IMR-90 (cell line): ENCODE measurements around the gene EDEM3. TPM values are rescaled to one million over a fixed set of nuclear protein-coding genes. Genes with fewer than 3 reads are reported as not detected.

Source experiments
- ATAC-seq: fragments of 200-7000 bp; cut with Tn5 transposase; 2 replicates; pipeline ENCODE4 v1.9.1; 2020; ENCODE audit warnings: low read depth, mild to moderate bottlenecking, moderate library complexity
- BruUV-seq: library from RNA; stranded (reverse); fragments of 400-500 nt; replicated peaks from 2 replicates; lab custom pipeline; 2021; lab: Mats Ljungman, UMichigan
- CTCF ChIA-PET: fragments of 300-600 bp; formaldehyde crosslinking; extraction: SDS; loops from one replicate; lab custom pipeline; 2021; ENCODE audit warnings: antibody characterized with exemption; lab: Yijun Ruan, JAX
- POLR2A ChIA-PET: fragments of 300-600 bp; sonication (Branson Sonifier 250); formaldehyde crosslinking; loops from one replicate; lab custom pipeline; 2022; ENCODE audit warnings: antibody characterized with exemption; ENCODE audit not compliant: unreplicated experiment; lab: Charles Lee
- DNase-seq: peaks from one replicate; pipeline ENCODE4 v3.0.0; 2013
- H2AFZ ChIP-seq: replicated peaks from 2 replicates; pipeline ENCODE3; 2013; ENCODE audit warnings: low read length, mild to moderate bottlenecking; ENCODE audit not compliant: poor library complexity
- H2AK5ac ChIP-seq: 2 replicates; pipeline ENCODE4 v1.6.1; 2013; ENCODE audit warnings: low read depth, low read length, inconsistent platforms
- H2AK9ac ChIP-seq: replicated peaks from 2 replicates; pipeline ENCODE3; 2013; ENCODE audit warnings: mild to moderate bottlenecking, low read depth, low read length, moderate library complexity; ENCODE audit not compliant: poor library complexity
- H2BK120ac ChIP-seq: 2 replicates; pipeline ENCODE4 v1.6.1; 2013; ENCODE audit warnings: low read depth, low read length, inconsistent platforms
- H2BK15ac ChIP-seq: 3 replicates; pipeline ENCODE4 v1.6.1; 2013; ENCODE audit warnings: low read depth, low read length, inconsistent platforms
- H2BK20ac ChIP-seq: 2 replicates; pipeline ENCODE4 v1.6.1; 2013; ENCODE audit warnings: low read depth, mild to moderate bottlenecking, inconsistent platforms, low read length, moderate library complexity
- H2BK5ac ChIP-seq: 2 replicates; pipeline ENCODE4 v1.6.1; 2013; ENCODE audit warnings: mild to moderate bottlenecking, low read depth, low read length, inconsistent platforms; ENCODE audit not compliant: poor library complexity, severe bottlenecking
- H3K14ac ChIP-seq: replicated peaks from 2 replicates; pipeline ENCODE4 v1.6.1; 2013; ENCODE audit warnings: low read depth, low read length, inconsistent platforms
- H3K18ac ChIP-seq: 2 replicates; pipeline ENCODE4 v1.6.1; 2013; ENCODE audit warnings: low read depth, low read length, control low read depth
- H3K23ac ChIP-seq: 2 replicates; pipeline ENCODE4 v1.6.1; 2013; ENCODE audit warnings: low read depth, low read length, inconsistent platforms
- H3K27ac ChIP-seq: 2 replicates; pipeline ENCODE4 v1.5.1; 2013; ENCODE audit warnings: mild to moderate bottlenecking, control low read depth, low read length; ENCODE audit not compliant: insufficient read depth
- H3K27me3 ChIP-seq: 2 replicates; pipeline ENCODE4 v1.6.1; 2013; ENCODE audit warnings: low read length; ENCODE audit not compliant: control insufficient read depth, insufficient read depth
- H3K36me3 ChIP-seq: 2 replicates; pipeline ENCODE4 v1.6.1; 2013; ENCODE audit warnings: low read length, mixed read lengths; ENCODE audit not compliant: control insufficient read depth, insufficient read depth
- H3K4ac ChIP-seq: 2 replicates; pipeline ENCODE4 v1.6.1; 2013; ENCODE audit warnings: low read depth, low read length, inconsistent platforms
- H3K4me1 ChIP-seq: 2 replicates; pipeline ENCODE4 v1.6.1; 2013; ENCODE audit warnings: low read length, mixed read lengths; ENCODE audit not compliant: control insufficient read depth, insufficient read depth
- H3K4me2 ChIP-seq: 2 replicates; pipeline ENCODE4 v1.6.1; 2013; ENCODE audit warnings: low read depth, mild to moderate bottlenecking, control low read depth, low read length, moderate library complexity
- H3K4me3 ChIP-seq: 2 replicates; pipeline ENCODE4 v1.5.1; 2013; ENCODE audit warnings: low read depth, mild to moderate bottlenecking, control low read depth, low read length, moderate library complexity; ENCODE audit not compliant: insufficient read depth
- H3K56ac ChIP-seq: 2 replicates; pipeline ENCODE4 v1.6.1; 2013; ENCODE audit warnings: low read length, inconsistent platforms; ENCODE audit not compliant: insufficient read depth; ENCODE audit errors: extremely low read depth
- H3K79me1 ChIP-seq, 2 experiments: 2 replicates each; pipeline ENCODE4 v1.6.1; 2013; ENCODE audit warnings: low read length in 2 of 2, inconsistent platforms in 1 of 2, low read depth in 1 of 2
- H3K9ac ChIP-seq: 2 replicates; pipeline ENCODE4 v1.6.1; 2013; ENCODE audit warnings: low read depth, low read length, control low read depth
- H3K9me1 ChIP-seq: 2 replicates; pipeline ENCODE4 v1.6.1; 2013; ENCODE audit warnings: low read length, inconsistent platforms; ENCODE audit not compliant: insufficient read depth
- H3K9me3 ChIP-seq: 2 replicates; pipeline ENCODE4 v1.6.1; 2013; ENCODE audit warnings: low read length; ENCODE audit not compliant: control insufficient read depth, insufficient read depth
- H4K20me1 ChIP-seq: 2 replicates; pipeline ENCODE4 v1.6.1; 2013; ENCODE audit warnings: low read length, inconsistent platforms; ENCODE audit not compliant: insufficient read depth
- H4K5ac ChIP-seq: 2 replicates; pipeline ENCODE4 v1.6.1; 2013; ENCODE audit warnings: mild to moderate bottlenecking, low read depth, low read length, control low read depth
- H4K8ac ChIP-seq, 2 experiments: 2 replicates each; pipeline ENCODE4 v1.6.1; 2013; ENCODE audit warnings: low read depth in 2 of 2, low read length in 2 of 2, control low read depth in 1 of 2, inconsistent platforms in 1 of 2
- H4K91ac ChIP-seq: 2 replicates; pipeline ENCODE4 v1.6.1; 2013; ENCODE audit warnings: low read depth, low read length, inconsistent platforms; ENCODE audit not compliant: insufficient read depth
- BHLHE40 ChIP-seq: fragments of 150-350 bp; IDR thresholded peaks from 2 replicates; pipeline ENCODE4 v1.6.1; 2016; ENCODE audit warnings: mild to moderate bottlenecking, low read depth, low read length
- CEBPB ChIP-seq: IDR thresholded peaks from 2 replicates; pipeline ENCODE4 v1.6.1; 2012; ENCODE audit warnings: low read depth, low read length, improper control_type of control experiment
- CHD1 ChIP-seq: IDR thresholded peaks from 2 replicates; pipeline ENCODE4 v1.6.1; 2012; ENCODE audit warnings: low read depth, low read length, improper control_type of control experiment
- CTCF ChIP-seq: conservative IDR thresholded peaks from 2 replicates; pipeline ENCODE4 v1.5.1; 2012; ENCODE audit warnings: mild to moderate bottlenecking, low read depth, low read length, improper control_type of control experiment
- ELK1 ChIP-seq: fragments of 150-350 bp; IDR thresholded peaks from 2 replicates; pipeline ENCODE4 v1.6.1; 2016; ENCODE audit warnings: low read depth, mild to moderate bottlenecking, low read length, moderate library complexity, borderline replicate concordance
- FOS ChIP-seq: fragments of 150-350 bp; IDR thresholded peaks from 2 replicates; pipeline ENCODE4 v1.6.1; 2016; ENCODE audit warnings: low read depth, low read length
- MAZ ChIP-seq: IDR thresholded peaks from 2 replicates; pipeline ENCODE4 v1.6.1; 2012; ENCODE audit warnings: low read depth, mild to moderate bottlenecking, low read length, improper control_type of control experiment, moderate library complexity, borderline replicate concordance
- NFE2L2 ChIP-seq: fragments of 150-350 bp; IDR thresholded peaks from 2 replicates; pipeline ENCODE4 v1.6.1; 2016; ENCODE audit warnings: low read depth, mild to moderate bottlenecking, low read length
- RAD21 ChIP-seq: IDR thresholded peaks from 2 replicates; pipeline ENCODE4 v1.6.1; 2012; ENCODE audit warnings: low read length, improper control_type of control experiment
- RCOR1 ChIP-seq: IDR thresholded peaks from 2 replicates; pipeline ENCODE4 v1.6.1; 2012; ENCODE audit warnings: mild to moderate bottlenecking, low read length, improper control_type of control experiment; ENCODE audit not compliant: insufficient replicate concordance
- RFX5 ChIP-seq: IDR thresholded peaks from 2 replicates; pipeline ENCODE4 v1.8.0; 2012; ENCODE audit warnings: low read depth, mild to moderate bottlenecking, low read length, moderate library complexity
- SMC3 ChIP-seq: fragments of 150-350 bp; IDR thresholded peaks from 2 replicates; pipeline ENCODE4 v1.6.1; 2016; ENCODE audit warnings: low read depth, mild to moderate bottlenecking, antibody characterized with exemption, low read length, moderate library complexity
- USF2 ChIP-seq: fragments of 150-350 bp; IDR thresholded peaks from 2 replicates; pipeline ENCODE4 v1.6.1; 2017; ENCODE audit warnings: mild to moderate bottlenecking, antibody characterized with exemption, low read length, low read depth
- WGBS, 2 experiments: methylation state at CpG; one replicate each; pipeline versions ENCODE4 v1.1.5 to v1.1.7; 2013; ENCODE audit warnings: missing lambda C conversion rate in 2 of 2; ENCODE audit not compliant: insufficient read length in 1 of 2; ENCODE audit errors: extremely low coverage in 2 of 2; 5-methylcytosine and 5-hydroxymethylcytosine counted together
- dilution Hi-C: fragments of 300-500 bp; cut with HindIII; formaldehyde crosslinking; loops from one replicate; pipeline ENCODE4 v1.14.3; 2018; ENCODE audit warnings: low sequenced_read_pairs; ENCODE audit not compliant: unreplicated experiment
- in situ Hi-C: fragments of 300-500 bp; cut with MboI; formaldehyde crosslinking; loops from 3 replicates; pipeline ENCODE4 v1.14.3; 2019; ENCODE audit warnings: low sequenced_read_pairs, inconsistent platforms, mixed read lengths
- intact Hi-C: fragments of 100-400 bp; cut with micrococcal nuclease; formaldehyde crosslinking; loops from 2 replicates; pipeline ENCODE4 v1.10.0; 2022
- polyA plus RNA-seq, 3 experiments: library from polyadenylated mRNA; depleted of rRNA; stranded (reverse); fragments of >200 nt; gene quantifications; 2 replicates each; pipeline ENCODE4 v1.2.3, GENCODE V29; 2012; ENCODE audit warnings: low replicate concordance in 1 of 3
- total RNA-seq: library from RNA; depleted of rRNA; stranded (reverse); fragments of >200 nt; gene quantifications from 2 replicates; pipeline ENCODE4 v1.2.3, GENCODE V29; 2012

The EDEM3 gene
- total and polyA plus RNA-seq, 2 of the 4 experiments (the other 2 are of a cell fraction): 17.5 to 29.9 TPM

- dilution Hi-C loops (no loop called here), in situ Hi-C loops (no loop called here), intact Hi-C loops (loop anchor here (5.0 kb wide), 1 partner anchor 35 kb away; no protein-coding TSS in a partner anchor)
- Histone ChIP-seq H3K4me2 (no peak overlapping the region), H2BK120ac (no peak overlapping the region), H2AK9ac (no peak overlapping the region), H3K23ac (no peak overlapping the region), H3K9ac (no peak overlapping the region), H3K18ac (no peak overlapping the region), H2BK20ac (no peak overlapping the region), H3K4ac (no peak overlapping the region), H4K8ac (no peak overlapping the region), H3K4me3 (no peak overlapping the region), H3K9me1 (no peaks in the 10 kb centered on the region), H3K56ac (no peak overlapping the region), H3K79me1 (peaks cover 0 to 19% of the 10 kb centered on the region in 2 experiments; a peak in 2 of 4 replicates), H4K91ac (no peak overlapping the region), H3K27ac (no peak overlapping the region), H3K4me1 (no peaks in the 10 kb centered on the region), H2BK5ac (no peak overlapping the region), H3K27me3 (no peaks in the 10 kb centered on the region), H4K20me1 (peaks cover 5% of the 10 kb centered on the region; the same call in 1 of the 2 replicates), H3K14ac (no peak overlapping the region), H4K5ac (no peak overlapping the region), H3K36me3 (no peaks in the 10 kb centered on the region), H2AK5ac (no peak overlapping the region), H3K9me3 (no peaks in the 10 kb centered on the region), H2AFZ (no peak overlapping the region), H2BK15ac (no peak overlapping the region)
- WGBS, 2 experiments: no CpG with 5 or more reads among the region's 10 CpGs
- ATAC-seq: no peak
- no peak for TF ChIP-seq USF2
- no peak for TF ChIP-seq RFX5
- no peak for TF ChIP-seq ELK1
- no peak for TF ChIP-seq CEBPB
- TF ChIP-seq RCOR1: no peak
- no peak for TF ChIP-seq BHLHE40
- TF ChIP-seq CHD1: no peak
- TF ChIP-seq NFE2L2: no peak
- no peak for TF ChIP-seq FOS
- no peak for TF ChIP-seq SMC3
- no peak for TF ChIP-seq CTCF
- no peak for TF ChIP-seq MAZ
- TF ChIP-seq RAD21: no peak
- BruUV-seq: no TSS peak
- no peak for DNase-seq
- CTCF ChIA-PET: no interaction called here
- POLR2A ChIA-PET: no interaction called here
Measured at GRCh38 chr1:184757406-184757805, 2.7 kb upstream of the EDEM3 start.
